Caki2 (cell line): ENCODE results near the gene MAP2K1. TPM values are rescaled to one million over a fixed set of nuclear protein-coding genes. Genes with fewer than 3 reads are reported as not detected.
"Not testable (repeated sequence)": the region's sequence is repeated elsewhere in the genome, so short reads cannot be mapped to it uniquely, and the experiment has no call there.

ENCODE experiments used
- DNase-seq: peaks from one replicate; pipeline ENCODE4 v3.0.0-alpha.2; 2015; ENCODE audit warnings: low read depth
- in situ Hi-C: cut with HindIII; loops from 2 replicates; pipeline ENCODE4 v1.10.0; 2016; ENCODE audit warnings: low sequenced_read_pairs, low pct_unique_long_range_greater_than_20kb, mixed read lengths
- total RNA-seq: library from RNA; depleted of rRNA; stranded (reverse); fragments of >200 nt; shearing (Covaris generic); gene quantifications from 2 replicates; pipeline ENCODE4 v1.2.3, GENCODE V29; 2014; ENCODE audit warnings: low replicate concordance

The MAP2K1 gene
- total RNA-seq, 1 experiment from 2014 or later = 10.0 TPM

GRCh38 chr15:66389098-66389858 is 2.6 kb downstream of the MAP2K1 start:
- DNase-seq = no peak

DNA sequence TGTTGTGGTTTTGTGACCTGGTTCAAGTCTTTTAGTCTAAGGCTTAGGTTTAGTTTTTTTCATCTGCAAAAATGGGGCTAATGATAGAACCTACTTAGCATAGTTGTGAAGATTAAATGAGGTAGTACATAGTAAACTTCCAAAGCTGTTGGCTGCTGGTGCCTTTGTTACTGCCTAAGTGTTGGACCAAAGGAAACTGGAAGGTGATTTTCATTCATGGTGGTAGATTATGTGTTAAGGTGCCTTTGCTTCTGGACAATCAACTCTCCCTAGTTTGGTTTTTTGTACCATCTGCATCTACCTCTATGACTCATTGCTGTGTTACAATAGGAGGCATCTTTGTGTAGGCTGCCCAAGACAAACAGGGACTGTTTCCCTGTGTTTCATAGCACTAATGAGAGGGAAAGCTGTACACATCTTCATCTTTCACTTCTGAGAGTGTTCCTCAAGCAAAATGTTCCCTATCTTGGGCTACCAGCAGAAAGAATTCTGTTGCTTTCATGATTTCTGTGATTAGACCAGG is 3.2 kb downstream of the MAP2K1 start:
- no peak for DNase-seq
- in situ Hi-C loops = no loop called here

More at GRCh38 chr15:66389098-66389858, 2.6 kb downstream of the MAP2K1 start:
- in situ Hi-C loops = no loop called here

DNA sequence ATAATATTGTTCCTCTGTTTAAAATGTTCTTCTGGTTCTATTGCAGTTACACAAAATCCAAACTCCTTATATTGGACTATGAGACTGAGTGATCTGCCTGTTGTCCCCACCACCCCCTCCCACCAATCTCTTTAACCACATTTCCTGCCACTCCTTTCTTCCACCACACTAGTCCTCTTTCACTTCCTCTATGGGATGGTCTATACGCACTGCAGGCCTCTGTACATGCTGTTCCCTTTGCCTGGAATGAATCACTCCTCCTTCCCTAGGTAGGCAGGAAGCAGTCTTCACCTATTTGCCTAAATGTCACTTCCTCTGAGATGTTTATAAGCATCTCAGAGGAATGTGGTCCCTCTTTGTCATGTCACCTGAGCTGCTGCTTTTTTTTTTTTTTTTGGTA is 4.0 kb downstream of the MAP2K1 start:
- no peak for DNase-seq

DNA sequence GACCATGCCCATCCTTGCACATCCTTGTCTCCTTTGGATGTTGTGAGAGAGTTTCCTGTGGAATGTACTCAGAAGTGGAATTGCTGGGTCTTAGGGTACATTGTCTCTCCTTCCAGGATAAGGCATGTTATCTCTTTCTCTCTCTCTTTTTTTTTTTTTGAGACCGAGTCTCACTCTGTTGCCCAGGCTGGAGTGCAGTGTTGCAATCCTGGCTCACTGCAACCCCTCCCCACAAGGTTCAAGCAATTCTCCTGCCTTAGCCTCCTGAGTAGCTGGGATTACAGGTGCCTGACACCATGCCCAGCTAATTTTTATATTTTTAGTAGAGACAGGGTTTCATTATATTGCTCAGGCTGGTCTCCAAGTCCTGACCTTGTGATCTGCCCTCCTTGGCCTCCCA is 6.3 kb downstream of the MAP2K1 start:
- DNase-seq, in situ Hi-C loops: not testable (repeated sequence)

More for the DNA sequence above, 4.0 kb downstream of the MAP2K1 start:
- in situ Hi-C loops = no loop called here

DNA sequence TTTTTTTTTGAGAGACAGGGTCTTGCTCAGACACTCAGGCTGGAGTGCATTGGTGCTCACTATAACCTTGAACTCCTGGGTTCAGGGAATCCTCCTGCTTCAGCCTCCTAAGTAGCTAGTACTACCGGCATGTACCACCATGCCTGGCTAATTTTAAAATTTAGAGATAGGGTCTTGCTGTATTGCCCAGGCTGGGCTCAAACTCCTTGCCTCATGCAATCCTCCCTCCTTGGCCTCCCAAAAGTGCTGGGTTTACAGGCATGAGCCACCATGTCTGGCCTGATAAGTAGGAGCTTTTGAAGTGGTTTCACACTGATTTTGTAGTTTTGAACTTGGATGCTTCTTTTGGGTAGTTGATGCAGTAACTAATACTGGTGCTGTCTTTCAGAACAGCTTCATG is 7.8 kb downstream of the MAP2K1 start:
- no peak for DNase-seq
- in situ Hi-C loops = no loop called here

GRCh38 chr15:66394915-66395314 is 8.2 kb downstream of the MAP2K1 start:
- in situ Hi-C loops = no loop called here
- DNase-seq = no peak

DNA sequence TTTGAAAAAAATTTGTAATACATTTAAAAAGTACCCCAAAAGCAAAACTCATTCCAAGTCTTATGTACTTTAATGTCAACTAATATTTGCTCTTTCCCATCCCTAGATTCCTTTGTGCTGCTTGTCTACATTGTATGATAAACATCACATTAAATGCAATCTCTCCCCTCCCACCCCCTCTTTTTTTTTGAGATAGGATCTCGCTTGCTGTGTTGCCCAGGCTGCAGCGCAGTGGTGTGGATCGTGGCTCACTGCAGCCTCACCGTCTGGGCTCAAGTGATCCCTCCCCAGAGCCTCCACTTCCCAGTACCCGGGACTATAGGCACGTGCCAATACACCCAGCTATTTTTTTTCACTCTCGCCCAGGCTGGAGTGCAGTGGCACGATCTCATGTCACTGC is 12.6 kb downstream of the MAP2K1 start:
- in situ Hi-C loops = no loop called here

GRCh38 chr15:66400351-66400774 is 13.7 kb downstream of the MAP2K1 start:
- in situ Hi-C loops = no loop called here
- no peak for DNase-seq

More for the DNA sequence above, 12.6 kb downstream of the MAP2K1 start:
- DNase-seq = no peak

DNA sequence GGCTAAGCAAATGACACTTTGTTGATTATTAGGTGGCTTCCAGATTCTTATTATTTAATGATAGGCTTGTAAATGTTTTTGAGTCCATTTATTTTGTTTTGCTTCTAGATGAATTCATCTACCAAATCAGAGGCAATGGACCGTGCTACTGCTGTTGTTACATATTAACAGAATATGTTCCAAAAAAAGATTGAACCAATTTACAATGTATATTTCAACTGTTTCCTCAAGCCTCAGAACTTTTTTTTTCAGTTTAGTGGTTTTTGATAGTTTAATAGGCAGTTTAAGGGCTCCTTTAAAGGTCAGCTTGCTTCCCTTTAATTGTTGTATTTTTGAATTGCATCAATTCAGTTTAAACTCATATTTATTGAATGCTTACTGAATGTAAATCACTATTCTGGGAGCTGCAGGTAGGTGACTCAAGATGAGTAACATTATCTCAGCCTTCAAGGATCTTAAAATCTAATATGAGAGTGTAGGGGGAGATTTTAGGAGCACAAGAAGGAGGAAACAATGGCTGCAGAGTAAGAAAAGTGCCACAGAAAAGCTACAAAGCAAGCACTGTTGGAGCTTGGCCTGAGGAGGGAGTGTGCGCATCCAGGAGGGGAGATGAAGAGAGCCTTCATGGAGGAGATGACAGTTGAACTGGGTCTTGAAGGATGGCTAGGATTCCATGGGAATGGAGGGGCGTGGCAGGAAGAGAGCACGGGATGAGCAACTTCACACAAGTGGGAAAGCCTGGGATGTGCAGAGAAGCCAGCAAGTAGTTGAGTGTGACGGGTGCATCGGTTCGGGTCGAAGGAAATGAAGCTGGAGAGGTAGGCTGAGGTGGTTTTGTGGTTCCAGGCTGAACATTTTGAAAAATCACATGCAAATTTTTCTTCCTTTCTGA is 14.7 kb downstream of the MAP2K1 start:
- no peak for DNase-seq
- in situ Hi-C loops = no loop called here

- no peak for DNase-seq
- in situ Hi-C loops = no loop called here
Measured at GRCh38 chr15:66402761-66403284, 16.1 kb downstream of the MAP2K1 start.

DNA sequence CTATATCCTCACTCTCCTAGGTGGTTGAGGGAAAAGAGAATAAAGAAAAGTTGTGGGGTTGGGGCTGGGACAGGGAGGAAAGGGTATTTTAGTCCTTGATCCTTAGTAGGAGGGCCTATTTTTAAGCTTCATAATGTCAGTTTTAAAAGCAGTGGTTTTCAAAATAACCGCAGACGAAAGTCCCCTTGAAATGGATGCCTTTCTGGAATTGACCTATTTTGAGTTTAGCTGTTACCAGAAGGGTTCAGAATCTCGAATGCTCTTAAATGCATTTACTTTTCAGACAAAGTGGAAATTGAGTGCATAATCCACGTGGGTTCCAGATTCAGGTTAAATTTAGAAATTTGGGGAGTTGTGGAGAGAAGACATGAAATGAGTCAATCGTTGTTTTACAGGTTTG is 16.6 kb downstream of the MAP2K1 start:
- in situ Hi-C loops = no loop called here
- DNase-seq = no peak

GRCh38 chr15:66404122-66404521 is 17.4 kb downstream of the MAP2K1 start:
- no peak for DNase-seq
- in situ Hi-C loops = no loop called here

GRCh38 chr15:66404532-66404931 is 17.8 kb downstream of the MAP2K1 start:
- no peak for DNase-seq
- in situ Hi-C loops = no loop called here

DNA sequence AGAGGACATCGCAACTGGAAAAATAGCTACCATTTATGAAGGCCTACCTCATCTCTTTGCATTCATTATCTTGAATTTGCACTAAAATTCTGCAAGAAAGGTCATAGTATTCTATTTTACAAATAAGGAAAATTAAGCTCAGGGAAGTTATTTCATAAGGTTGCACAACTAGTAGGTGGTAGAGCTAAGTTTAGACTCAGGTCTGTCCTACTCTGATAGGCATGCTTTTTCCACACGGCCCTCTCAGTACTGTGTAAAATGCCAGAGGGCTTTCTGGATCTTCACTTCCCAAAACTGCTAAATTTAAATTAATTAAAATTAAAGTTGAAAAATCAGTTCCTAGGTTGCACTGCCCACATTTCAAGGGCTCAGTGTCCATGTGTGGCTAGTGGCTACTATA is 18.3 kb downstream of the MAP2K1 start:
- no peak for DNase-seq
- in situ Hi-C loops = no loop called here

GRCh38 chr15:66405615-66406014 is 18.9 kb downstream of the MAP2K1 start:
- in situ Hi-C loops = no loop called here
- DNase-seq = no peak

- no peak for DNase-seq
- in situ Hi-C loops = no loop called here
Measured at GRCh38 chr15:66408254-66408653, 21.5 kb downstream of the MAP2K1 start.

GRCh38 chr15:66408675-66409282 is 22.1 kb downstream of the MAP2K1 start:
- in situ Hi-C loops = no loop called here
- no peak for DNase-seq

DNA sequence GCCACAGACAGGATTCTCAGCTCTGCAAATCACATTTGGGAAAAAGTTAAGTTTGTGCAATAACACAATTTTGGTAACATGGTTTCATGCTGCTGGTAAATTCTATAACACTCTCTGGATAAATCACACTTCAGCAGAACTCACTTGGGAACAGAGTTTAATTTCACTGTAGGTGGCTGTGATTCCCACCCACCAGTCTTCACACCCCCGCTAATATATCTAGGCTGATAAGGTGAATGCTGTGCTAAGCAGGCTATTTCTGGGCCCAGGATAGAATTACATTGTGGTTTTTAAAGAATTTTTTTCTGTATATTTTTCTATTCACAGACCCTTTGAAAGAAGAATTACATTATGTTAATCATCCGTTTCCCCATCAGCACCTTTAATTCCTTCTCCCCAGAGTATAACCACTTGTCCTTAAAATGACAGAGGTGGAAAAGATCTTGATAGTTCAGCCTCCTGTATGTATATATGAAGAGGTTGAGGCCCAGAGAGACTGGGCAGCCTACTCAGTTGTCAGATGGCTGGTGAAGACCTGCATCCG is 22.9 kb downstream of the MAP2K1 start:
- in situ Hi-C loops = no loop called here
- DNase-seq = no peak
